A673 (cell line): ENCODE results near the gene MB21D2. TPM values are rescaled to one million over a fixed set of nuclear protein-coding genes. Genes with fewer than 3 reads are reported as not detected.

Experiments used
- BruUV-seq: library from RNA; stranded (reverse); fragments of 400-500 nt; replicated peaks from 2 replicates; lab custom pipeline; 2021; lab: Mats Ljungman, UMichigan
- CTCF ChIA-PET: fragments of 300-600 bp; sonication (Branson Sonifier 250); formaldehyde crosslinking; loops from one replicate; lab custom pipeline; 2022; ENCODE audit warnings: antibody characterized with exemption; lab: Charles Lee
- POLR2A ChIA-PET: fragments of 300-600 bp; sonication (Branson Sonifier 250); formaldehyde crosslinking; loops from one replicate; lab custom pipeline; 2022; ENCODE audit warnings: antibody characterized with exemption; ENCODE audit not compliant: low non-redundant PET; lab: Charles Lee
- DNase-seq: peaks from one replicate; pipeline ENCODE4 v3.0.0-alpha.2; 2015; ENCODE audit warnings: low spot score
- H3K27ac ChIP-seq: fragments of 200-600 bp; sonication (generic); 2 replicates; pipeline ENCODE4 v1.5.1; 2016; ENCODE audit warnings: mixed run types, low read depth, mild to moderate bottlenecking, mixed read lengths, antibody characterized with exemption, low read length; ENCODE audit not compliant: poor library complexity, severe bottlenecking
- H3K27me3 ChIP-seq: fragments of 200-600 bp; sonication (generic); replicated peaks from 2 replicates; pipeline ENCODE4 v1.6.1; 2017; ENCODE audit warnings: mixed run types, low read depth, mild to moderate bottlenecking, mixed read lengths, antibody characterized with exemption, low read length; ENCODE audit not compliant: insufficient read depth, poor library complexity
- H3K36me3 ChIP-seq: fragments of 200-600 bp; sonication (generic); 2 replicates; pipeline ENCODE4 v1.6.1; 2016; ENCODE audit warnings: mixed run types, mild to moderate bottlenecking, mixed read lengths, antibody characterized with exemption, low read length; ENCODE audit not compliant: insufficient read depth, poor library complexity, severe bottlenecking
- H3K4me1 ChIP-seq: fragments of 200-600 bp; sonication (generic); 2 replicates; pipeline ENCODE4 v1.6.1; 2017; ENCODE audit warnings: mixed run types, mild to moderate bottlenecking, mixed read lengths, antibody characterized with exemption, low read length; ENCODE audit not compliant: insufficient read depth, poor library complexity, severe bottlenecking
- H3K4me3 ChIP-seq: fragments of 200-600 bp; sonication (generic); 2 replicates; pipeline ENCODE4 v1.5.1; 2016; ENCODE audit warnings: low read depth, mixed run types, mild to moderate bottlenecking, mixed read lengths, low read length; ENCODE audit not compliant: poor library complexity, severe bottlenecking
- H3K9me3 ChIP-seq: fragments of 200-600 bp; sonication (generic); 2 replicates; pipeline ENCODE4 v1.6.1; 2016; ENCODE audit warnings: mixed run types, low read depth, mild to moderate bottlenecking, mixed read lengths, antibody characterized with exemption, low read length; ENCODE audit not compliant: poor library complexity, severe bottlenecking
- EZH2 ChIP-seq: fragments of 200-600 bp; sonication (generic); IDR thresholded peaks from 2 replicates; pipeline ENCODE4 v1.6.1; 2017; ENCODE audit warnings: borderline replicate concordance, low read depth, mild to moderate bottlenecking, mixed read lengths, antibody characterized with exemption, low read length; ENCODE audit not compliant: poor library complexity, severe bottlenecking
- intact Hi-C: fragments of 100-400 bp; cut with micrococcal nuclease; formaldehyde crosslinking; loops from one replicate; pipeline ENCODE4 v1.10.0; 2022; ENCODE audit not compliant: unreplicated experiment
- total RNA-seq: library from RNA; stranded (reverse); gene quantifications from 2 replicates; pipeline ENCODE4 v1.2.3, GENCODE V29; 2021
- TF ChIP-seq, protein P1 (sequence below): fragments of 300-800, 200-600 bp; sonication (generic); conservative IDR thresholded peaks from 2 replicates; pipeline ENCODE4 v1.5.1; 2017; ENCODE audit warnings: low read depth, mild to moderate bottlenecking, antibody characterized with exemption, low read length, moderate library complexity, mixed read lengths

Gene MB21D2
- total RNA-seq, 1 experiment from 2014 or later: 8.1 TPM

DNA sequence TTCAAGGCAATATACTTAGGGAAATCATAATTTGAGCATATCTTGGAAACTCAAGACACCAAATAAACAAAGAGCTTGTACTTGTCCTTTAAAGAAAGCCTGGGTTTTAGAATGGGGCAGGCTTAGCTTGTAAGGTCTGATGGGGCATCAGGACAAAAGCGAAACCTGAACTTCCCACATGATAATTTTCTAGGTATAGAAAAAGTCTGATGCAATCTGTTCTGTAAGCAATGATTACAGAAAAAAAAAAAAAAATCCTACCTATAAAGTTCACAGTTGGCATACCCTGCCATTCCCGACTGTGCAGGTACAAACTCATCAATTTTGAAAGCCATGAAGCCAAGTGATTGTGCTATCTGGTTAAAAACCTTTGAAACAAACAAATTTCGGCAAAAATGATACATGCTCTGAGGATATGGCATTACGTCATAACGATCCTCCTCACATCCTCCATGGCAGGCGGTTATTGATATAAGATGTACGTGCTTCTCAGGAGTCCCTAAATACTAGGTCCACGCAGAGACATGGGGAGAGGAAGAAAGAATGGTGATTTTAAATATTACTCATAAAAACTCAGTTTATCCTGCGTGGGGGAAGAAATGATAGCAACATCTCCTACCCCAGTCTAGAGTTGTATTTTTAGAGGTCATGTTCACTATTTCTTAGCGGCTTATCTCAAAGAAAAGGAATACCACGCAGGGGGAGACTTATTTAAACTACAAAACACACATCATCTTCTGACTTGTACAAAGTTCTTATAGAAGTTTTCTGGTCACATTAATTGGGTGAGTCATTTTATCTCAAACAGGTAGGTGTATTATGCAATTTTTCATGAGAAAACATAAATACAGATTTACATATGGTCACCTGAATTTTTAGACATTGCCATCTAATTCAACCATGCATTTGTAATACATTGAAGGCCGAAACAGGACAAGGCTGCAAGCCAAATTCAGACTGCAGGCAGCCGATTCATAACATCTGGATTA lies 27.0 kb downstream of the MB21D2 start:
- no TSS peak for BruUV-seq

DNA sequence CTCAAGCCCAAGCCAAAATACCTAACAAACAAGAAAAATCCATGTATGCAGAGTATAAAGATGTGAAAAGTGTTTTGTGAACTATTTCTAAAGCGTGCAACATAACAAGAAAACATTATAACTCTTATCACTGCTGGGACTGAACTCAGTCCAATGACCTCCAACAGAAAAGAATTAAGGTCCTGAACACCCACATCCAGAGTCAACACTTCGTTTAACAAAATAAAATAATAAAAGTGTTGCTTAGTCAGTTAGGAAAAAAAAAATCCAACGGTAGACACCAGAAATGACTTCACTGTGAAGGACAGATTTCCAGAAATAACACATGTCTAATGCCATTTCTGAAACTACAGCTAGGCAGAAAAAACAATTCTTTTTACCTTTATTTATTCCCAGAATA lies 28.0 kb downstream of the MB21D2 start:
- no peak overlapping the region for H3K27ac ChIP-seq
- POLR2A ChIA-PET: no interaction called here
- peaks cover 68% of the 10 kb centered on the region for H3K4me1 ChIP-seq
- no peaks in the 10 kb centered on the region for H3K36me3 ChIP-seq
- intact Hi-C loops: loop anchor here (5.0 kb wide), 1 partner anchor 62 kb away; no protein-coding TSS in a partner anchor
- no peaks in the 10 kb centered on the region for H3K27me3 ChIP-seq
- no peaks in the 10 kb centered on the region for H3K9me3 ChIP-seq
- no peak overlapping the region for H3K4me3 ChIP-seq
- DNase-seq: no peak
- no TSS peak for BruUV-seq
- CTCF ChIA-PET: interaction anchor here (0.5 kb wide), 1 partner anchor 72 kb away, joined by 3 read pairs; no protein-coding TSS in a partner anchor
- TF ChIP-seq, protein P1, sequence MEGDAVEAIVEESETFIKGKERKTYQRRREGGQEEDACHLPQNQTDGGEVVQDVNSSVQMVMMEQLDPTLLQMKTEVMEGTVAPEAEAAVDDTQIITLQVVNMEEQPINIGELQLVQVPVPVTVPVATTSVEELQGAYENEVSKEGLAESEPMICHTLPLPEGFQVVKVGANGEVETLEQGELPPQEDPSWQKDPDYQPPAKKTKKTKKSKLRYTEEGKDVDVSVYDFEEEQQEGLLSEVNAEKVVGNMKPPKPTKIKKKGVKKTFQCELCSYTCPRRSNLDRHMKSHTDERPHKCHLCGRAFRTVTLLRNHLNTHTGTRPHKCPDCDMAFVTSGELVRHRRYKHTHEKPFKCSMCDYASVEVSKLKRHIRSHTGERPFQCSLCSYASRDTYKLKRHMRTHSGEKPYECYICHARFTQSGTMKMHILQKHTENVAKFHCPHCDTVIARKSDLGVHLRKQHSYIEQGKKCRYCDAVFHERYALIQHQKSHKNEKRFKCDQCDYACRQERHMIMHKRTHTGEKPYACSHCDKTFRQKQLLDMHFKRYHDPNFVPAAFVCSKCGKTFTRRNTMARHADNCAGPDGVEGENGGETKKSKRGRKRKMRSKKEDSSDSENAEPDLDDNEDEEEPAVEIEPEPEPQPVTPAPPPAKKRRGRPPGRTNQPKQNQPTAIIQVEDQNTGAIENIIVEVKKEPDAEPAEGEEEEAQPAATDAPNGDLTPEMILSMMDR: no peak
- TF ChIP-seq EZH2: no peak

More for the DNA sequence above, 27.0 kb downstream of the MB21D2 start:
- POLR2A ChIA-PET: no interaction called here
- H3K4me1 ChIP-seq: peaks cover 58% of the 10 kb centered on the region
- no peaks in the 10 kb centered on the region for H3K36me3 ChIP-seq
- intact Hi-C loops: no loop called here
- no peak overlapping the region for H3K4me3 ChIP-seq
- no peaks in the 10 kb centered on the region for H3K27me3 ChIP-seq
- no peak overlapping the region for H3K27ac ChIP-seq
- no peaks in the 10 kb centered on the region for H3K9me3 ChIP-seq
- DNase-seq: no peak
- TF ChIP-seq EZH2: no peak
- TF ChIP-seq, protein P1: no peak
- CTCF ChIA-PET: no interaction called here

DNA sequence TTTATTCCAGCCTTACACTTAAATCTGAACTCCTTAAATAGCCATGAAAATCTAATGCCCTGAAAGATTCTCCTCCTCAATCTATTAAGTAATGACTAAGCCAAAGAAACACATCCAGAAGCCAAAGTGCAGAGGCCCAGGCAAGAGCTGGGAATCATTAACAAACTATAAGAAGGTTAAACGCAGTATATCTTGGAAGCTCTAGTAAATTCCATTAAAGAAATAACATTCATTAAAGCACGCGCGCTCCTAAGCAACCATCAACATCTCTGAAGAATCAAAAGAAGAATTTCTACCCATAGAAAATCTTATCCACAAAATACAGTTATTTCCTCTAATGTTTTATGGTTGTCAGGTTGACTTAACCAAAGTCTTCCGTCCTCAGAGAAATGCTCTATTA lies 29.5 kb downstream of the MB21D2 start:
- TF ChIP-seq, protein P1: no peak
- no peak for TF ChIP-seq EZH2
- POLR2A ChIA-PET: no interaction called here
- Histone ChIP-seq H3K4me1 (peaks cover 79% of the 10 kb centered on the region), H3K9me3 (no peaks in the 10 kb centered on the region), H3K27ac (no peak overlapping the region), H3K36me3 (no peaks in the 10 kb centered on the region), H3K4me3 (no peak overlapping the region), H3K27me3 (no peaks in the 10 kb centered on the region)
- intact Hi-C loops: loop anchor here (5.0 kb wide), 1 partner anchor 61 kb away; no protein-coding TSS in a partner anchor
- no peak for DNase-seq
- CTCF ChIA-PET: no interaction called here
- BruUV-seq: no TSS peak
